Osteoblast (primary cell): Measurements from ENCODE around the gene FOXD3. TPM values are rescaled to one million over a fixed set of nuclear protein-coding genes. Genes with fewer than 3 reads are reported as not detected.

Experiments
- DNase-seq: peaks from one replicate; pipeline ENCODE4 v3.0.0; 2011; ENCODE audit warnings: low spot score, mixed read lengths; ENCODE audit not compliant: insufficient read length; ENCODE audit errors: missing footprints
- H2AFZ ChIP-seq: 2 replicates; pipeline ENCODE4 v1.6.0; 2011; ENCODE audit warnings: mild to moderate bottlenecking, low read length
- H3K27ac ChIP-seq: 2 replicates; pipeline ENCODE4 v1.5.1; 2011; ENCODE audit warnings: mild to moderate bottlenecking, low read depth, low read length, moderate library complexity
- H3K27me3 ChIP-seq: 2 replicates; pipeline ENCODE4 v1.6.0; 2012; ENCODE audit warnings: mild to moderate bottlenecking, control low read depth, inconsistent platforms, low read length, moderate library complexity; ENCODE audit not compliant: insufficient read depth
- H3K36me3 ChIP-seq: 2 replicates; pipeline ENCODE4 v1.5.1; 2011; ENCODE audit warnings: mild to moderate bottlenecking, low read length, control low read depth, moderate library complexity; ENCODE audit not compliant: insufficient read depth
- H3K4me1 ChIP-seq: 2 replicates; pipeline ENCODE4 v1.5.1; 2011; ENCODE audit warnings: mild to moderate bottlenecking, low read length, control low read depth, moderate library complexity; ENCODE audit not compliant: insufficient read depth
- H3K4me2 ChIP-seq: 2 replicates; pipeline ENCODE4 v1.6.0; 2011; ENCODE audit warnings: mild to moderate bottlenecking, low read length; ENCODE audit not compliant: insufficient read depth
- H3K4me3 ChIP-seq: fragments of 200-600 bp; sonication (generic); 3 replicates; pipeline ENCODE4 v1.5.1; 2012; ENCODE audit warnings: mild to moderate bottlenecking, low read length, inconsistent platforms; ENCODE audit not compliant: insufficient read depth
- H3K79me2 ChIP-seq: 2 replicates; pipeline ENCODE4 v1.6.0; 2012; ENCODE audit warnings: mild to moderate bottlenecking, low read length, control low read depth, inconsistent platforms; ENCODE audit not compliant: insufficient read depth
- H3K9me3 ChIP-seq: 2 replicates; pipeline ENCODE4 v1.5.1; 2011; ENCODE audit warnings: low read depth, low read length, control low read depth
- H4K20me1 ChIP-seq: 2 replicates; pipeline ENCODE4 v1.6.0; 2012; ENCODE audit warnings: mild to moderate bottlenecking, low read length, control low read depth; ENCODE audit not compliant: insufficient read depth
- total RNA-seq: library from RNA; depleted of rRNA; stranded (reverse); fragments of >200 nt; gene quantifications from 2 replicates; pipeline ENCODE4 v1.2.3, GENCODE V29; 2012
- TF ChIP-seq, protein P1 (sequence below): IDR thresholded peaks from 2 replicates; pipeline ENCODE4 v1.5.1; 2011; ENCODE audit warnings: mild to moderate bottlenecking, low read depth, low read length, moderate library complexity; ENCODE audit errors: extremely low read depth

The FOXD3 gene
- total RNA-seq, 1 donor = not detected

DNA sequence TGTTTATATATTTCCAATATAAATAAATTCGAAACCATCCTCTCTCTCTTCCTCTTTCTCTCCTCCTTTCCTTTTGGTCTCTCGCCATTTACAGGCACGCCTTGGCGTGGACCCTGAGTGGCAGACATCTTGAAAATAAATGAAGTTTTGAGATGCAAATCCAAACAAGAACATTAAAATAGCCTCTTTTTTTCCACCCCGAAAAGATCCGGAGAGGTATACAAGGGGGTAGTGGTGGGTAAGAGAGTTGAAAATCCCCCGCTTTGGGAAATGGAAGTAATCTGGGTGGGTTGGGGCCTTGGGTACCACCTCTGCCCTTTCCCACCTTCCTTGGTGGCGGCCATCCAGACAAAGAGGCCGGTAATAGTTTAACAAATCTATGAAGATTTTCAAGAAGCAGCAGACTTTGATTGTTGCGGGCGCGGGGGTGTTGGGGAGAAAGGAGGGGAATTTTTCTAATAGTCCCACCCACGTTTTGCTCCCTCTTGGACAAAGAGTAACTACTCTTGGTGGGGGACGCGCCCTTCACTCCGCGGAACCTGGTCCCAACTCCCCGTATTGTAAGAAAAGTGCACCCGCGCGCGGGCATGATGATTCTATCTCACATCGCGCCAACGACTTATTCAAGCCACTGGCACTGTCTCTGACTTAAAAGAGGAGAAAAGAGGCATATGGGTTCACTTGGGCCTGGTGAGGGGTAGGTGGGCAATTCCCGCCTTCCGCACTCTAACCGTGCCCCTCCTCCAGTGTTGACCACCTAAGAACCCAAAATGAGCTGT, 4.0 kb upstream of the FOXD3 start:
- H3K27ac ChIP-seq = no peak overlapping the region
- H3K27me3 ChIP-seq = peaks cover 81% of the 10 kb centered on the region
- no peaks in the 10 kb centered on the region for H3K36me3 ChIP-seq
- no peaks in the 10 kb centered on the region for H4K20me1 ChIP-seq
- peaks cover 2% of the 10 kb centered on the region for H3K4me1 ChIP-seq
- no peak overlapping the region for H3K4me2 ChIP-seq
- DNase-seq = peak; percentile 74
- no peak overlapping the region for H3K4me3 ChIP-seq
- no peak overlapping the region for H2AFZ ChIP-seq
- H3K9me3 ChIP-seq = peaks cover 2% of the 10 kb centered on the region
- TF ChIP-seq, protein P1, sequence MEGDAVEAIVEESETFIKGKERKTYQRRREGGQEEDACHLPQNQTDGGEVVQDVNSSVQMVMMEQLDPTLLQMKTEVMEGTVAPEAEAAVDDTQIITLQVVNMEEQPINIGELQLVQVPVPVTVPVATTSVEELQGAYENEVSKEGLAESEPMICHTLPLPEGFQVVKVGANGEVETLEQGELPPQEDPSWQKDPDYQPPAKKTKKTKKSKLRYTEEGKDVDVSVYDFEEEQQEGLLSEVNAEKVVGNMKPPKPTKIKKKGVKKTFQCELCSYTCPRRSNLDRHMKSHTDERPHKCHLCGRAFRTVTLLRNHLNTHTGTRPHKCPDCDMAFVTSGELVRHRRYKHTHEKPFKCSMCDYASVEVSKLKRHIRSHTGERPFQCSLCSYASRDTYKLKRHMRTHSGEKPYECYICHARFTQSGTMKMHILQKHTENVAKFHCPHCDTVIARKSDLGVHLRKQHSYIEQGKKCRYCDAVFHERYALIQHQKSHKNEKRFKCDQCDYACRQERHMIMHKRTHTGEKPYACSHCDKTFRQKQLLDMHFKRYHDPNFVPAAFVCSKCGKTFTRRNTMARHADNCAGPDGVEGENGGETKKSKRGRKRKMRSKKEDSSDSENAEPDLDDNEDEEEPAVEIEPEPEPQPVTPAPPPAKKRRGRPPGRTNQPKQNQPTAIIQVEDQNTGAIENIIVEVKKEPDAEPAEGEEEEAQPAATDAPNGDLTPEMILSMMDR = no peak
- no peaks in the 10 kb centered on the region for H3K79me2 ChIP-seq

DNA sequence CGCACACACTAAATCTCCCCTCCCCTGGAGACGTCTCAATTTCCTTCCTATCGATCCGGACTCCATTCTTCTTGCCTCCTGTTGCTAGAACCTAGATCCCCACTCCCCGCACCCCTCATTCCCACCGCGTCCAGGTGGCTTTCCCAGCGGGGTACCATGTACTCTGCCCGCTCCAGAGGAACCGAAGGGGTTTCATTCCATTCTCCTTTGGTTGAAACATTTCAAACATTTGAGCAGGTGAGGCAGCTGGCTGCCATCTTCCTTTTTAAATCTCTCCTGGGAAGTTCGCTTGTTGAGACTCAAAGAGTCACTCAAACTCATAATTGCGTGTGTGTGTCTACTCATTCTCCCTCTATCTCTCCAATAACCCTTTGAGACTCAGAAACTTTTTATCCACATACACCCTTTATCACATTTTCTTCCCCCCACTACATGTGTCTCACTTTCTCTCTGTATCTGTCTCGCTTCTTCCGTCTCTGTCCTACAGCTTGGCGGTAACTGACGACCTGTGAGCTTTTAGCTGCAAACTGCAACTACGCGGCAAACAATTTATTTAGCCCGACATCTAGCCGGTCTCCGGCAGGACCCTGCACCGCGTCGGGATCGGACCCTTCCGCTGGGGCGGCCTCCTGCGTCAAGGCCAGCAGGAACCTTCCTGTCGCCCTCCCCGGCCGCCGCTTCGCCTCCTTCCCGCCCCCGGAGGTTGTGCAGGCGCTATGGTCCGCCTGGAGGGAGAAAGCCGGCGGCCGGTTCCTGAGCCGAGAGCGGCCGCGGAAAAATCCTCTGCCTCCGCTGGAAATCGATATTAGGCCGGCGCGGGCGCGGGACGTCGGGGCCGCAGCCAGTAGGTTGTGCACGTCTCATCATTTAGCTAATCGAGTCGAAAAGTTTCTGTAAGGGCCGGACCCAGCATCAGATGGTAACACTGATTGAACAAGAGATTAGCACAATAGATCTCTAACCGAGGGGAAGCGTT, 3.0 kb upstream of the FOXD3 start:
- Histone ChIP-seq H3K9me3 (peaks cover 2% of the 10 kb centered on the region), H3K4me2 (no peak overlapping the region), H2AFZ (no peak overlapping the region), H3K79me2 (no peaks in the 10 kb centered on the region), H3K36me3 (no peaks in the 10 kb centered on the region), H3K4me3 (no peak overlapping the region), H3K27ac (no peak overlapping the region), H3K4me1 (peaks cover 2% of the 10 kb centered on the region), H4K20me1 (no peaks in the 10 kb centered on the region), H3K27me3 (peaks cover 90% of the 10 kb centered on the region)
- peak; percentile 78 for DNase-seq
- TF ChIP-seq, protein P1 = no peak

DNA sequence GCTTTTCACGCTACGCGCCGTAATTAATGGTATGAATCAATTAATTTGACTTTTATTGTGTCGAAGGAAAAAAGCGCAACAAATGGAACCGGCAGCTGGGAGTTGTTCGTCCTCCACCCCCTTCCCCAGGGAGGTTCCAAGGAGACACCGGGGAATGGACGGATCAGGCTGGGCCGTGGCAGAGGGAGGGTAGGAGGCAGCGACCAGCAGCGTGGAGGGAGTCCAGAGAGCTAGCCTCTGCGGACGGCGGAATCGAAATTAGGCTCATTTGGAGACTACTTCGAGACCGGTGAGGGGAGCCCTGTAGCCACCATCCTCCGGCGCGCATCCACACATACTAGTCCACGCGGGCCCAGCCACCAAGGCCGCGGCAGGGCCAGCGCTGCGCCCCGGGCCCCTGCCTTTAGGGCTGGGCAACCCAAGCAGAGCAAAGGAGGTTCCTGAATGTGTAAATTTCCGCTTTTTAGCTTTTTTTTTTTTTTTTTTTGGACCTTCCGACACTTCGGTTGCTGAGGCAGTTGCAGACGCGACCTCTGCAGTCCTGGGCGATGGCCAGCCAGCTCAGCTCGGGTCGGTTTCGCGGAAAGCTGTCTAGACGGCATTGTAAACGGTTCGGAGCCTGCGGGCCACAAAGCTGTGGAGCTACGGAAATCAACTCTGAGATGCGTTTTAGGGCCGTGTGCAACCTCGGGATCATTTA, 2.2 kb upstream of the FOXD3 start:
- peaks cover 2% of the 10 kb centered on the region for H3K4me1 ChIP-seq
- TF ChIP-seq, protein P1 = no peak
- no peaks in the 10 kb centered on the region for H3K79me2 ChIP-seq

More for the DNA sequence above, 2.2 kb upstream of the FOXD3 start:
- no peaks in the 10 kb centered on the region for H3K36me3 ChIP-seq
- H3K9me3 ChIP-seq = peaks cover 2% of the 10 kb centered on the region
- no peak overlapping the region for H3K27ac ChIP-seq
- H4K20me1 ChIP-seq = no peaks in the 10 kb centered on the region
- H2AFZ ChIP-seq = no peak overlapping the region
- no peak overlapping the region for H3K4me2 ChIP-seq
- no peak overlapping the region for H3K4me3 ChIP-seq
- H3K27me3 ChIP-seq = peaks cover 98% of the 10 kb centered on the region
- peak; percentile 78 for DNase-seq
